NCI-H146 (cell line): ENCODE measurements around the gene PTPMT1.
A peak's percentile ranks its signal among the peaks of the same experiment; 100 is the strongest.

Experiments
- DNase-seq: peaks from one replicate; lab custom pipeline; 2025; lab: John Stamatoyannopoulos, UW

Gene PTPMT1

GRCh38 chr11:47578524-47579494, 13.4 kb downstream of the PTPMT1 start, which contains the start of the genes KBTBD4 and NDUFS3:
KBTBD4 (minus strand) TSS chr11:47578970; CDS start chr11:47578951, 19 bp downstream.
NDUFS3 (plus strand) TSS chr11:47579074; CDS start chr11:47579092, 18 bp downstream.
- peak; percentile 94 for DNase-seq

GRCh38 chr11:47583844-47584243, 18.4 kb downstream of the PTPMT1 start:
- DNase-seq, result no peak

GRCh38 chr11:47586098-47586855, 20.9 kb downstream of the PTPMT1 start, which contains the start of gene FAM180B:
FAM180B (plus strand) TSS chr11:47586678; CDS start chr11:47586769, 91 bp downstream.
- no peak for DNase-seq

- no peak for DNase-seq
These were observed 21.8 kb downstream of the PTPMT1 start for GRCh38 chr11:47587039-47587716.

GRCh38 chr11:47587723-47588326, 22.4 kb downstream of the PTPMT1 start:
- DNase-seq, result no peak

GRCh38 chr11:47589118-47589517, 23.7 kb downstream of the PTPMT1 start:
- no peak for DNase-seq

GRCh38 chr11:47589584-47589976, 24.2 kb downstream of the PTPMT1 start:
- no peak for DNase-seq

- DNase-seq, result no peak
These were observed 24.8 kb downstream of the PTPMT1 start for GRCh38 chr11:47589977-47590861.

GRCh38 chr11:47591764-47592163, 26.4 kb downstream of the PTPMT1 start:
- no peak for DNase-seq

- no peak for DNase-seq
These were observed 26.9 kb downstream of the PTPMT1 start for GRCh38 chr11:47592251-47592650.

GRCh38 chr11:47592970-47593369, 27.6 kb downstream of the PTPMT1 start:
- no peak for DNase-seq

- no peak for DNase-seq
These were observed 28.1 kb downstream of the PTPMT1 start for GRCh38 chr11:47593492-47593933.

GRCh38 chr11:47593934-47594855, 28.8 kb downstream of the PTPMT1 start, which contains the start of gene C1QTNF4:
C1QTNF4 (minus strand) TSS chr11:47594411; CDS start chr11:47590810, 3,601 bp downstream.
- peak; percentile 41 for DNase-seq

GRCh38 chr11:47595029-47595428, 29.6 kb downstream of the PTPMT1 start:
- no peak for DNase-seq

GRCh38 chr11:47595967-47596366, 30.6 kb downstream of the PTPMT1 start:
- no peak for DNase-seq

GRCh38 chr11:47599902-47600301, 34.5 kb downstream of the PTPMT1 start:
- no peak for DNase-seq

- no peak for DNase-seq
These were observed 37.9 kb downstream of the PTPMT1 start for GRCh38 chr11:47603295-47603694.

- DNase-seq, result no peak
These were observed 40.5 kb downstream of the PTPMT1 start for GRCh38 chr11:47605921-47606320.

GRCh38 chr11:47606731-47607130, 41.3 kb downstream of the PTPMT1 start:
- DNase-seq, result no peak
